Hematopoietic multipotent progenitor cell (in vitro differentiated cells): Measurements from ENCODE around the gene PLIN5. TPM values are rescaled to one million over a fixed set of nuclear protein-coding genes. Genes with fewer than 3 reads are reported as not detected.

ENCODE experiments used
- DNase-seq, 3 donors: peaks; one replicate each; pipeline ENCODE4 v3.0.0-alpha.2; 2011 to 2015; ENCODE audit warnings: low read depth in 2 of 3, low spot score in 2 of 3
- total RNA-seq: library from RNA; depleted of rRNA; stranded (reverse); fragments of >200 nt; gene quantifications from one replicate; pipeline ENCODE4 v1.2.3, GENCODE V29; 2012

The PLIN5 gene
- total RNA-seq, 1 donor = 0.27 TPM

DNA sequence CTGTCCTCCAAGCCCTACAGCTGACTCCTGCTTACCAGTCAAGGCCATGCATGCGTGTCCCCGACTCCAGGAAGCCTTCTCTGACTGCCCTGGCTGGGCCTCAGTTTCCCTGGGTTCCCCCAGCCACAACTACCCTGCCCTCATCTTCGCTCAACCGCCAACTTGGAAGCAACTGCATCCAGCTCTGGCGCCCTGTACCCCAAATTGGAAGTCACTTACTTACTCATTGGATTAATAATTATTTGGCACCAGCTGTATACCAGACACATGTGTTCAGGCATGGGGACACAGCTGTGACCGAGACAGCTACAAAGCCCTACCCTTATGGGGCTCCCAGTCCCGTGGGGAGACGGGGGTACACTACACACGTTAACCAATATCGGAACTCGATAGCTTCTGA is 35.4 kb upstream of the PLIN5 start:
- DNase-seq = no peak

DNA sequence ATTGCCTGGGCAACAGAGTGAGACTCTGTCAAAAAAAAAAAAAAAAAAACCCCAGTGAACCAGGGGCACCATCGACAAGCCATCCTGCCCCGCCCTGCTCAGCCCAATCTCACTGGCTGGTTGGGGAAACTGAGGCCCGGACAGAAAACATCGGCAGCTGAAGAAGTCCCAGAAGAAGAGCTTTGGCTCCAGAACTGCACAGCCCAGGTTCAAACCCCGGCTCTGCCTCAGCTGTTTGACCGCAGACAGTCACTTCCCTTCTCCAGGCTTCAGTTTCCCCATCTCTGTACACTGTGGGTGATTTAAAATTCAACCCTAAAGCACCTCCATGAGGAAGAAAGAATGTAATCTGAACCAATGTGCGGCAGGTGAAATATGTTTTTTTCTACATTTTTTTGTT is 33.9 kb upstream of the PLIN5 start:
- peak in 1 of 3 donors; percentile 47 for DNase-seq

DNA sequence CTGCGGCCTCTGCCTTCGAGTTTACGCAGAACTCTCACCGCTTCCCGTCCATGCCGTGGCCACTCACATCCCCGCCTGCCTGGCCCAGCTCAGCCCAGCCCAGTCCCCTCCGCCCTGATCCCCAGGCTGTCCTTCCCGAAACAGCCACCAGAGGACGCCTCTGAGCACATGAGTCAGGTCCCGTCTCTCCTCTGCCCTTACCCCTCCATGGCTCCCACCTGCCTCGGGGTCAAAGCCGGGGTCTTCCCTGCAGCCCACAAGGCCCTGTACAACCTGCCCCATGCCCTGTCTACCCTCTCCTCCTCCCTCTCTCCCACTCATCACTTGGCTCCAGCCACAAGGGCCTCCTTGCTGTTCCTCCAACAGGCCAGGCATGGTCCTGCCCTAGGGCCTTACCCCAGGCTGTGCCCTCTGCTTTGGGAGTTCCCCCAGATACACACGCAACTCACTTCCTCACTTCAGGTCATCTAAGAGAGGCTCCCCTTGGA is 32.6 kb upstream of the PLIN5 start:
- peak; percentile 26 to 63 (median 53) for DNase-seq

DNA sequence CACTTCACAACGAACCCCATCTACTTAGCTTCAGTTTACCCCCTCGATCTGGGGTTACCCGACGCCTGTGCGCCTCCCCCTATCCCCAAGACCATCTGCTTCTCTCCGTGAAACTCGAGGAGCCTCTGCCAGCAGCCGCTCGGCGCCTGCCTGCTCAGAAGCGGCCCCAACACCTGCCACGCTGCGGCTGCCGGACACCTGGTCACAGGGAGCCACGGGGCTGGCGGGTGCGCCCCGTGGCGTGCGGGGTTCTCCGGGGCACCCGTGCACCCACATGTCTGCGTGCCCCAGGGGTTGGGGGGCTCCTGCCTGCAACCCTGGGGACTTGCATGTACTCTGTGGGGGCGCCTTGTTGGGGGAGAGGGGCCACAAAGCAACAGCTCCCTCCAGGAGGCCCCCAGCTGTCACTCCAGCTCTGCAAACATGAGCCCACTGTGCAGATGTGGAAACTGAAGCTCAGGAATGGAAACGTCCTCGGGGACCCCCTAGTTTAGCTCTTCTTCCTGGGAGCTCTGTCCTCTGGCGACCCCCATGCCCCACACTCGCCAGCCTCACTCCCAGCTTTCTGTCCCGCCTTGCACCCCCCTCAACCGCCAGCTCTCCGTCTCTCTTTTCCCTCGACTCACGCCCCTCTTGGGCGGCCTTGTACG is 31.5 kb upstream of the PLIN5 start:
- DNase-seq = no peak

DNA sequence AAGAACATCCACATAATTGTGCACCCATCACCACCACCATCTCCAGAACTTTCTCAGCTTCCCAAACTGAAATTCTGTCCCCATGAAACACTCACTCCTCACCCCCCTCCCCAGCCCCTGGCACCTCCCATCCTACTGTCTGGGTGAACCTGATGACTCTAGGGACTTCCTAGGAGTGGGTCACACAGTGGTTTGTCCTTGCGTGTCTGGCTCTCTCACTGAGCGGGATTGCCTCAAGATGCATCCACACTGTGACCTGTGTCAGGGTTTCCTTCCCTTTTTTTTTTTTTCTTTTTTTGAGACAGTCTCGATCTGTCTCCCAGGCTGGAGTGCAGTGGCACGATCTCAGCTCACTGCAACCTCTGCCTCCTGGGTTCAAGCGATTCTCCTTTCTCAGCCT is 28.5 kb upstream of the PLIN5 start:
- peak in 2 of 3 donors; percentile 73 to 74 for DNase-seq

DNA sequence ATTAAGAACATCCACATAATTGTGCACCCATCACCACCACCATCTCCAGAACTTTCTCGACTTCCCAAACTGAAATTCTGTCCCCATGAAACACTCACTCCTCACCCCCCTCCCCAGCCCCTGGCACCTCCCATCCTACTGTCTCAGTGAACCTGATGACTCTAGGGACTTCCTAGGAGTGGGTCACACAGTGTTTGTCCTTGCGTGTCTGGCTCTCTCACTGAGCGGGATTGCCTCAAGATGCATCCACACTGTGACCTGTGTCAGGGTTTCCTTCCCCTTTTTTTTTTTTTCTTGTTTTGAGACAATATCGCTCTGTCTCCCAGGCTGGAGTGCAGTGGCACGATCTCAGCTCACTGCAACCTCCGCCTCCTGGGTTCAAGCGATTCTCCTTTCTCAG is 27.1 kb upstream of the PLIN5 start:
- DNase-seq = peak in 2 of 3 donors; percentile 56 to 72

DNA sequence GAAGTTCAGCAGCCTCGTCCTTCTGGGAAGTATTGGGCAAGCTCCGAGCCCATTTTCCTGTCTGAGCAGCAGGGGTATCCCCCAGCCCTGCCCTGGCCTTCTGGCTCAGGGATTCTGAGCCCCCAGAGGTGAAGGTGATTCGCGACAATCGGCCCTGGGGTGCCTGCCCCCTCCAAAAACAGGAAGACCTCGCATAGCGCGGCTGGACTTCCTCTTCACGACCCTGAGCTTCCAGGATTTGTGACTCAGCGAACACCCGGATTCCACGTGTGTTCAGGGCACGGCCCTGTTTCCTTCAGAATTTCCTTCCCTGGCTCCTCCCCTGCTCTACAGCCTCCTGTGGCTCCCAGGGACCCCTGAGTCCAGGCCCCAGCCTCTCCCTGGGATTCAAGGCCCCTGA is 24.5 kb upstream of the PLIN5 start, which contains the start of gene SEMA6B:
SEMA6B (minus strand) TSS at position 116 of the 400 bp plus-strand sequence. CDS start 1,227 bp downstream, outside the sequence.
- no peak for DNase-seq

DNA sequence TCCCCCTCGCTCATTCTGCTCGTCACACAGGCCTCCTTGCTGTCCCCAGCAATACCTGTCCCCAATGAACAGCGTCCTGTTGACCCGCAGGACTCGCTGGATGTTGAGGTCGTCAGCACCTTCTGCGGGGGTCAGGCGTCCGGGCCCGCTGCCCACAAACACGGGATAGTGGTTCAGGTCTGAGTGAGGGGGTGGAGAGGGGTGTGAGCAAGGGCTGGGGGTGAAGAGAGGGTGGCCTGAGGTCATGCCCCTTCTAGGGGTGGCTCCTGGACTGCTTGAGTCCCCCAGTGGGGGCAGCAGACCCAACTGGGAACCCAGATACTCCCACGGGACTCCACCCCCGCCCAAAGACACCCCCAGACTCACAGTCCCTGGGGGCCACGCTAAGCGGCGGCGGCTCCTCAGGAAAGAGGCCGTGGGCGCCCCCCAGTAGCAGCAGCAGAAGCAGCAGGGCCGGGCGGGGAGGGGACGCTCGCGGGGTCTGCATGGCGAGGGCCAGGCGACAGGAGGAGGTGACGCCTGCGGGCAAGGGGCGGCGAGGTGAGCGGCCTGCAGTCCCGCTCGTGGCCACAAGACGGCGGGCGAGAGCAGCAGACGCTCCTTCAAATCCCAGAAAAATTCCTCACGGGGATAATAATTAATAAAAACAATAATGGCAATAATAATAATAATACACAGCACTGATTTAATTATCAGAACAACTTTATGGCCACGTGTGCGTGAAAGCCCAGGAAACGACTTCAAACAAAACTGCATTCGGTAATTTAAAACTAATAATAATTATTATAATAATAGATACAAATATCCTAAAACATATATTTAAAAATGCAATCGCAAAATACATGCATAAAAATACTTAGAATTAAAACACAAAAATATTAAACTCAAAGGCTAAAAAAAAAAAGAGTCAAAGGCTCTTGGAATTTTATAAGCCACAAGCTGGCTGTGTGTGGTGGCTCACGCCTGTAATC is 23.2 kb upstream of the PLIN5 start:
- no peak for DNase-seq

DNA sequence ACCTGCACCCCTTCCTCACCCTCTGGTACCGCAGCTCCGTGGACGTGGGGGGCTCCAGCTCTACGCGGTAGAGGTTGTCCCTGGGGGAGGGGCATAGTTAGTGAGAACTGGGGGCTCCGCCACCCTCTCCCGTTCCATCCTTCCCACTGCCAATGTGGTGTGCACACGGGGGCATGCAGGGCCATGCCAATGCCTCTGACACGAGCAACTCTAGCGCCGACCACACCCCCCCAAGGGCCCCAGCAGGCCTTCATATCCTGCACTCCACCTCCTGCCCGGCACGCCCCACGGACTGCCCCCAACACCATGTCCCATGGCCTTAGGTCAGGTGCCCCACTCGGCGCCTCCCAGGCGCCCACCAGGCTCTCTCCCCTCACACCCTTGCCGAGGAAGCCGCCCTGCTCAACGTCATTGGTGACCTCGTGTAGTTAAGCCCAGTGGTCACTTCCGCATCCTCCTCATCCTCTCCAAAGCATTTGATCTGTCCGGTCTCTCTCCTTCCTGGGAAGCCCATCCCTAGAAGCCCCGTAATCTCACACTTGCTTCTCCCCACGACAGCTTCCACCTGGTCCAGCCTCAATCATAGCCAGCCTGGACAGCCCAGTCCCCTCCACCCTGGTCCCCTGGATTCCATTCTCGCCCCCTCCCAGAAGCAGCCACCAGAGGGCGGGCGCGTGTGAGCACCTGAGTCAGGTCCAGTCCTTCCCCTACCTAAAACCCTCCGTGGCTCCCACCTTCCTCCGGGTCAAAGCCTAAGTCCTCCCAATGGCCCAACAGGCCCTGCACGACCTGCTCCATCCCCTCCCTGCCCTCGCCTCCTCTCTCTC is 22.3 kb upstream of the PLIN5 start:
- DNase-seq = no peak

DNA sequence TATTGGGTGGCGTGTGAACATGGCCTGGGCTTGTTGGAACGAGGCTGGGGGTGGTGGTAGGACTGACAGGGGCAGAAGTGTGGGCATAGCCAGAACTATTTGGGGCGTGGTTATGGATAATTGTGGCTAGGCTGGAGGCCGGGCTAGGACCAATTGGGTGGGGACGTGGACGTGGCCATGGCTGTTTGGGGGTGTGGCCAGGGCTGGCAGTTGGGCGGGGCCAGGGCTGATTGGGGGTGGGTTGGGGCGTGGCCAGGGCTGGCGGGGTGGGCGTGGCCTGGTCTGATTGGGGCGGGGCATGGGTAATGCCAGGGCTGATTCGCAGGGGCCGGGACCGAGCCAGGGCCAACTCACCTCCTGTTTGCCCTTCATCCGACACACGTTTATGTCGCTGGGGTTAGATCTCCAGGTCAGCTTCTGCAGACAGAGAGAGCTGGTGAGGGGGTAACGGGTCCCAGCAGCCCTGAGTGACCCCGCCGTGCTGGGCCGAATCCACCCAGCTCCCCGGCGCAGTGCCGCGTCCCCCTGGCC is 21.6 kb upstream of the PLIN5 start:
- no peak for DNase-seq

DNA sequence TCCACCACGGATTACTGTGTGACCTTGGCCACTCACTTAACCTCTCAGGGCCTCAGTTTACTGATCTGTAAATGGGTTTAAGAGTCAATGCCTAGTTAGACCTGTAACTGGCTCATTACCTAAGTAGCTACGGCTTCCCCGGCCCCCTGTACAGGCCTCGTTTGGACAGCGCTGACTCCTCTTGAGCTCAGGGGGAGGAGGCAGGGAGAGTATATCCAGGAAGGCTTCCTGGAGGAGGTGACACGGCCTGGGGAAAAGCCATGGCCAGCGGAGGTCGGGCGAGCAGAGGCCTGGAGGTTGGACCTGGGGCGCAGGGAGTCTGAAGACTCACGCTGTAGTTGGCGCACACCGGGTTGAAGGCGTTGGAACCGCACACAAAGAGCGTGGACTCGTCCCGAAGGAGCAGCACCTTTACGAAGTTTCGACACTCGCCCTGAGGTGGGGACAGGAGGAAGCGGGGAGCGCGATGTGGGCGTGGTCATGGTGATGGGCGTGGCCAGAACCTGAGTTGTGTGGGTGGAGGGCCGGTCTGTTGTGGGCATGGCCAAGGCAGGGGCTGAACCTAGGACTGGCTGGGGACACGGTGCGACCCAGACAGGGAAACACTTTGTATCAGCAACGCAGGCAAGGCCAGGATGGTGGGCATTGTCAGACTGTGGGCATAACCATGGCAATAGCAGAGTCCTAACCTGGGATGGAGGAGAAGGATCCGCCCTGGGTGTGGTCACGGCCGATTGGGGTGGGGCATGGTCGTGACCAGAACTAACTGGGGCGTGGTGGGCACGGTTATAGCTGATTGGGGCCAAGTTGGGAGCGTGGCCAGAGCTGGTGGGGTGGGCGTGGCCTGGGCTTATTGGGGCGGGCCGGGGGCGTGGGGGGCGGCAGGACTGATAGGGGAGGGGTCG is 20.9 kb upstream of the PLIN5 start:
- no peak for DNase-seq

DNA sequence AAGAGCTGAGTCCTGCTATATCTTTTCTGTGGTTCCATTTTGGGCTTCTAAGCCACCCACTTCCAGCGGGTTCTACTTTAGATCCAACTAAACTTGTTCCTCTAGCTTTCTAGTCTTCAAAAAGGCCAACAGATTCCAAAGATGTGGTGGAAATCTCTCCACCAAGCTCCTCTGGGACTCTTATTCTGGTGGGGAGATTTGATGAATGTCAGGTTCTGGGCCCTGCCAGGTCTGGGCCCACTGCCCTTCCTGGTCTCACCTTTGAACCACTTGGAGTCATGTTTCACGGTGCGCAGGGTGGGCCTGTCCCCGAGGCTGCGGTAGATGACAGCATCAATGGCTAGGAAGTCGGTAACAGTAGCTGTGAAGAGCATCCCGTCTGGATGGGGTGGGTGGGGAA is 19.7 kb upstream of the PLIN5 start:
- no peak for DNase-seq

DNA sequence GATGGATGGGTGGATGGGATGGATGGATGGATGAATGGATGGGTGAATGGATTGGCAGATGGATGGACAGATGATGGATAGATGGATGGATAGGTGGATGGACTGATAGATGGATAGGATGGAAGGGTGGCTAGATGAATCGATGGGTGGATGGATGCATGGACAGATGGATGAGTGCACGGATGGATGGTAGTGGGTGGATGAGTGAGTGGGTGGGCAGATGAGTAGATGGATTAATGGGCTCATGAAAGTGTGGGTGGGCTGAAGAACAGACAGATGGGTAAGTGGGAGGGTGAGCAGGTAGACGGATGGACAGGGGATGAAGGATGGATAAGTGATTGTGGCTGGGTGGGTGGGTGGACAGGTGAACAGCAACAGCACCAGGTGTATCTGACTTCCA is 18.8 kb upstream of the PLIN5 start:
- no peak for DNase-seq

DNA sequence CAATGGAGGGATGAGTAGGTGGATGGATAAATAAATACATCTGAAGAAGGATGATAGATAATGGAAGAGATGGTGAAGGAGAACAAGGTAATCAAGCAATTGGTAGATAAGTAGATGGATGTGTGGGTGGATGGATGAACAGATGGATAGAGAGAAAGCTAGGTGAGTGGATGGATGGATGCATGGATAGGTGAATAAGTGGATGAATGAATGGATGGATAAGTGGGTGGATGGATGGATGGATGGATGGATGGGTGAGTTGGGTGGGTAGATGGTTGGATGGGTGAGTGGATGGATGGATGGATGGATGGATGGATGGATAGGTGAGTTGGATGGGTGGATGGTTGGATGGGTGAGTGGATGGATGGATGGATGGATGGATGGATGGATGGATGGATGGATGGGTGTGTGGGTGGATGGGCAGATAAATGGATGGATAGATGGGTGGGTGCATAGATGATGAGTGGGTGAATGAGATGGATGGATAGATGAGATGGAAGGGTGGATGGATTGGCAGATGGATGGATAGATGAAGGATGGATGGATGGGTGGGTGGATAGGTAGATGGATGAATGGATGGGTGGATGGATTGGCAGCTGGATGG is 18.2 kb upstream of the PLIN5 start:
- DNase-seq = no peak

DNA sequence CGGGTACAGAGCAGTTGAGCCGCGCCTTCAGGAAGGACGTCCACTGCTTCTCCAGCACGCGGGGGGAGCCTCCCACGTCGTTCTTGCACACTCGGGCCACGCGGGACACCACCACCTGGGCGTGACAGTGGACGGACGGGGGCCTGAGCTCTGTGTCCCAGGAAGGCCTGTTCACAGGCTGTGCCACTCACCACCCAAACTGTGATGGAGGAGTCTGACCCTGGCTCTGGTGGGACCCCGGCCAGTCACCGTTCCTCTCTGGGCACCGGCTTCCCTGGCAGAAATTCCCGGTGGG is 17.4 kb upstream of the PLIN5 start:
- DNase-seq = no peak

DNA sequence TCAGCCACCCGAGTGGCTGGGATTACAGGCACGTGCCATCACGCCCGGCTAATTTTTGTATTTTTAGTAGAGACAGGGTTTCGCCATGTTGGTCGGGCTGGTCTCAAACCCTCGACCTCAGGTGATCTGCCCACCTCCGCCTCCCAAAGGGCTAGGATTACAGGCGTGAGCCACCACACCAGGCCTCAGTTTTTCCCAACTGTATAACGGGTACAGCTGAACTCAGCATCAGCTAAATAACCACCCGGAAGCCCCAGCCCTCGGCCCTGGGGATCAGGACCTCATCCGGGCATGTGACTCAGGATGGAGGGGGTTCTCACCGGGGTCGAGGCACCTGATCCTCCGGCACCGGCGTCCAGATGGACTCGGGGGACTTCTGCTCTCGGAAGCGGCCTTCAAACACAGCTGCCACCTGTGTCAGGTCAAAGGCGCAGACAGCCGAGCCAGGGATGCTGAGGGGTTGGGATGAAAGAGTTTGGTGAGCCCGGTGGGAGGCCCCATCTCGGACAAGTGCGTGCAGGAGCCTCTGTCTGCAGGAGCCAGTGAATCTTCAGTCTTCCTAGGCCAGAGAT is 15.5 kb upstream of the PLIN5 start:
- DNase-seq = no peak

DNA sequence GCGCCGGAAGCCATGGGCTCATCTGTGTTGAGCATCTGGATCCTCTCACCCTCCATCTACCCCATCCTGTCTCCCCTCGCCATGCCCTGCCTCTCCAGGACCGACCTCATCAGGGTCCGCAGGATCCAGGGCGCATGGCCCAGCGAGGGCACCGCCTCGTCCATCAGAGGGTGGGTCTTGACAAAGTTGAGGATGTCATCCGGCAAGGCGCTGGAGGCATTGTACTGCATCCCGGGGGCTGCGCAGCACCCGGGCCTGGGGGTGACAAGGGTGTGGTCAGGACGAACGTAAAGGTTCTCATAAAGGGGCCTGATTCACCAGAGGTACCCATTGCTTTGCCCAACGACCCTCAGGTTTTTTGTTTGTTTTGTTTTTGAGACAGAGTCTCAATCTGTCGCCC is 15.0 kb upstream of the PLIN5 start:
- no peak for DNase-seq

DNA sequence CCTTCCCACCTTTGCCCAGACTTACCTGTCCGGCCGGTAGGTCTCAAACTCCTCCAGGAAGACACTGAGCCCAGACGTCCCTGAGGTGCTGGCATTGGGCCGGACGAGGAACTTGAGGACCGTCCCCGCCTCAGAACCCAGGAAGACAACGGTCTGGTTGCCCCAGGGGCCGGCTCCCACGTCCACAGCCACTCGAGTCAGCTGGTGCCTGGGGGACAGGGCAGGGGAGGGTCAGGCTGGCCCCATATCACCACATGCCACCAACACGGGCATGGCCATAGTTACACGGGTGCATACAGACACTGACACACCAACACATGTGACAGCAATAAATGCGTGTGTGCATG is 13.2 kb upstream of the PLIN5 start:
- no peak for DNase-seq
